K562 (cell line): Measurements from ENCODE around the gene AHCYL1. TPM values are rescaled to one million over a fixed set of nuclear protein-coding genes. Genes with fewer than 3 reads are reported as not detected.

Experiments used
- CBFB ChIP-seq: sonication (generic); formaldehyde crosslinking; IDR thresholded peaks from 2 replicates; pipeline ENCODE4 v1.4.0; 2020; ENCODE audit warnings: mild to moderate bottlenecking, missing genetic modification reagents
- ELK3 ChIP-seq: fragments of 450-650 bp; formaldehyde crosslinking; IDR thresholded peaks from 2 replicates; pipeline ENCODE4 v1.4.0; 2020; ENCODE audit warnings: mild to moderate bottlenecking
- MCM2 ChIP-seq: fragments of 450-650 bp; IDR thresholded peaks from 2 replicates; pipeline ENCODE4 v1.6.1; 2017; ENCODE audit warnings: low read depth, mild to moderate bottlenecking
- MCM7 ChIP-seq, 2 experiments: fragments of 450-650 bp; IDR thresholded peaks; 2 replicates each; pipeline ENCODE4 v1.6.1; 2016 to 2018
- MECOM ChIP-seq: fragments of 250-450 bp; sonication (Bioruptor Pico); IDR thresholded peaks from 2 replicates; pipeline ENCODE4 v1.8.0; 2022; ENCODE audit warnings: inconsistent platforms
- MLLT1 ChIP-seq, 2 experiments: fragments of 450-650 bp; IDR thresholded peaks; 2 replicates each; pipeline ENCODE4 v1.6.1; 2016
- NR1H2 ChIP-seq: sonication (generic); formaldehyde crosslinking; IDR thresholded peaks from 2 replicates; pipeline ENCODE4 v1.4.0; 2020; ENCODE audit warnings: mild to moderate bottlenecking, missing genetic modification reagents
- OTX1 ChIP-seq: fragments of 450-650 bp; formaldehyde crosslinking; IDR thresholded peaks from 2 replicates; pipeline ENCODE4 v1.4.0; 2022; ENCODE audit warnings: mild to moderate bottlenecking
- POLR2A ChIP-seq: fragments of 450-650 bp; conservative IDR thresholded peaks from 2 replicates; pipeline ENCODE4 v1.6.1; 2016
- POLR2B ChIP-seq: fragments of 450-650 bp; IDR thresholded peaks from 2 replicates; pipeline ENCODE4 v1.6.1; 2018; ENCODE audit warnings: low read depth; ENCODE audit not compliant: partially characterized antibody
- PTTG1 ChIP-seq: fragments of 450-650 bp; IDR thresholded peaks from 2 replicates; pipeline ENCODE4 v1.6.1; 2016; ENCODE audit warnings: low read depth, mild to moderate bottlenecking, missing genetic modification characterization, missing compliant biosample characterization
- RERE ChIP-seq: sonication (generic); formaldehyde crosslinking; IDR thresholded peaks from 2 replicates; pipeline ENCODE4 v1.8.0; 2023; ENCODE audit warnings: missing genetic modification reagents, mild to moderate bottlenecking, borderline replicate concordance
- RNF219 ChIP-seq: fragments of 250-450 bp; sonication (Bioruptor Pico); IDR thresholded peaks from 2 replicates; pipeline ENCODE4 v1.5.0; 2022; ENCODE audit warnings: mild to moderate bottlenecking
- SMC3 ChIP-seq: conservative IDR thresholded peaks from 2 replicates; pipeline ENCODE4 v1.6.1; 2011; ENCODE audit warnings: low read depth, low read length, improper control_type of control experiment; ENCODE audit not compliant: insufficient read depth
- SUPT5H ChIP-seq: fragments of 450-650 bp; IDR thresholded peaks from 2 replicates; pipeline ENCODE4 v1.6.1; 2016
- VEZF1 ChIP-seq: fragments of 200-800 bp; sonication (Bioruptor generic); IDR thresholded peaks from 2 replicates; pipeline ENCODE4 v1.6.1; 2017; ENCODE audit warnings: missing genetic modification characterization, missing compliant biosample characterization
- ZNF584 ChIP-seq: fragments of 200-800 bp; sonication (Bioruptor generic); IDR thresholded peaks from 2 replicates; pipeline ENCODE4 v1.6.1; 2016; ENCODE audit warnings: low read depth, mild to moderate bottlenecking, missing genetic modification characterization, missing compliant biosample characterization
- ZSCAN29 ChIP-seq: fragments of 450-650 bp; IDR thresholded peaks from 2 replicates; pipeline ENCODE4 v1.6.1; 2017
- ZSCAN32 ChIP-seq: fragments of 450-650 bp; formaldehyde crosslinking; IDR thresholded peaks from 2 replicates; pipeline ENCODE4 v1.4.0; 2020; ENCODE audit warnings: mild to moderate bottlenecking, moderate library complexity
- polyA plus RNA-seq, 8 experiments: library from polyadenylated mRNA; depleted of rRNA in 4 of 8; stranded (reverse) in 5 of 8; unstranded in 3 of 8; fragments of >200 nt; fragmentation: Nextera tagmentation in 2 of 8; fragmentation: Illumina TruSeq in 1 of 8; extraction: Ambion mirVana in 2 of 8; extraction: Trizol in 1 of 8; gene quantifications; 2 replicates each; pipeline versions ENCODE4 v1.2.1 to v1.2.3, GENCODE V29; 2011 to 2014; ENCODE audit warnings: inconsistent platforms in 1 of 8, missing spikeins in 1 of 8
- total RNA-seq, 7 experiments: library from RNA; depleted of rRNA in 6 of 7; stranded (reverse); fragments of >200 nt in 6 of 7; fragmentation: Illumina TruSeq in 2 of 7; extraction: Trizol in 2 of 7; gene quantifications; 2 replicates each; pipeline versions ENCODE4 v1.2.1 to v1.2.3, GENCODE V29; 2011 to 2021; ENCODE audit warnings: low replicate concordance in 1 of 7

The AHCYL1 gene
- total and polyA plus RNA-seq, 9 of the 15 experiments (the other 6 are each of a cell fraction or from before 2014, with no cell fraction given) = 27.3 to 118 (median 44.5) TPM

GRCh38 chr1:110057963-110058518 lies 73.5 kb downstream of the AHCYL1 start (continued):
- no peak for TF ChIP-seq MLLT1 (IDR thresholded peaks at IDR 0.05)
- TF ChIP-seq RNF219 (CRISPR knock-in tag) = no peak
- TF ChIP-seq ZNF584 = no peak
- no peak for TF ChIP-seq RERE
- peak; percentile 60 for TF ChIP-seq VEZF1 (CRISPR knock-in tag)
- TF ChIP-seq SUPT5H = no peak
- no peak for TF ChIP-seq ELK3 (CRISPR knock-in tag)
- no peak for TF ChIP-seq OTX1 (CRISPR knock-in tag)
- no peak for TF ChIP-seq CBFB
- no peak for TF ChIP-seq MCM7 (IDR thresholded peaks at IDR 0.05)
- TF ChIP-seq POLR2B = no peak
- TF ChIP-seq ZSCAN32 (CRISPR knock-in tag) = no peak
- TF ChIP-seq ZSCAN29 = no peak
- TF ChIP-seq MECOM (CRISPR knock-in tag) = no peak
- no peak for TF ChIP-seq POLR2A
- TF ChIP-seq MCM2 = no peak
- TF ChIP-seq NR1H2 (CRISPR knock-in tag) = no peak
- TF ChIP-seq SMC3 = no peak
- no peak for TF ChIP-seq PTTG1
